ENCODE data around the gene PRSS57. TPM values are rescaled to one million over a fixed set of nuclear protein-coding genes. Genes with fewer than 3 reads are reported as not detected.

The PRSS57 gene
- total and polyA plus RNA-seq, 2 of the 13 experiments (the other 11 are each of a cell fraction or from before 2014, with no cell fraction given) = 0.12 TPM; not detected in 1

- TF ChIP-seq UBTF (CRISPR knock-in tag; IDR thresholded peaks at IDR 0.05) = peak; percentile 42; the same call in 1 of the 2 replicates
- no peak for TF ChIP-seq HIC2 (CRISPR knock-in tag; IDR thresholded peaks at IDR 0.05; ENCODE audit: low read depth)
- 0 out of 2 replicates have a peak, but pooled peaks have one; percentile 67 for TF ChIP-seq ZNF749 (CRISPR knock-in tag; IDR thresholded peaks at IDR 0.05; ENCODE audit: borderline replicate concordance)
- TF ChIP-seq MLXIP (CRISPR knock-in tag; IDR thresholded peaks at IDR 0.05; ENCODE audit: borderline replicate concordance) = no peak
- TF ChIP-seq NR2C2 (CRISPR knock-in tag; IDR thresholded peaks at IDR 0.05; ENCODE audit: borderline replicate concordance) = peak; percentile 62; the same call in 1 of the 2 replicates
- TF ChIP-seq DR1 (CRISPR knock-in tag; IDR thresholded peaks at IDR 0.05) = no peak
- no peak for TF ChIP-seq ZBTB8A (CRISPR knock-in tag; IDR thresholded peaks at IDR 0.05; ENCODE audit: borderline replicate concordance, low read depth)
- TF ChIP-seq ZBTB7A (CRISPR knock-in tag; IDR thresholded peaks at IDR 0.05) = 0 out of 2 replicates have a peak, but pooled peaks have one; percentile 29
- peak; percentile 41; the same call in 1 of the 2 replicates for TF ChIP-seq KDM5A (IDR thresholded peaks at IDR 0.05; ENCODE audit: borderline replicate concordance, low read length)
- no peak for TF ChIP-seq MBD4 (IDR thresholded peaks at IDR 0.05; ENCODE audit: borderline replicate concordance, low read length)
- peak; percentile 56; the same call in 1 of the 2 replicates for TF ChIP-seq POLR2AphosphoS5 (IDR thresholded peaks at IDR 0.05; ENCODE audit: low read depth, low read length)
- TF ChIP-seq SOX6 (IDR thresholded peaks at IDR 0.05) = no peak
- TF ChIP-seq SOX6 (CRISPR knock-in tag; IDR thresholded peaks at IDR 0.05) = peak; percentile 9; the same call in 1 of the 2 replicates
- TF ChIP-seq SP4 (CRISPR knock-in tag; IDR thresholded peaks at IDR 0.05) = peak; percentile 81
- peak; percentile 31; the same call in 1 of the 2 replicates for TF ChIP-seq ELF3 (CRISPR knock-in tag; IDR thresholded peaks at IDR 0.05)
- peak; percentile 65; the same call in 1 of the 2 replicates for TF ChIP-seq ZNF574 (CRISPR knock-in tag; IDR thresholded peaks at IDR 0.05)
- 0 out of 2 replicates have a peak, but pooled peaks have one; percentile 57 for TF ChIP-seq ZNF546 (CRISPR knock-in tag; conservative IDR thresholded peaks at IDR 0.05)
- TF ChIP-seq GATAD2A (CRISPR knock-in tag; IDR thresholded peaks at IDR 0.05) = no peak
- no peak for TF ChIP-seq NFKB2 (CRISPR knock-in tag; IDR thresholded peaks at IDR 0.05; ENCODE audit: borderline replicate concordance)
- peak; percentile 57; the same call in 1 of the 2 replicates for TF ChIP-seq RAD51 (IDR thresholded peaks at IDR 0.05; ENCODE audit: borderline replicate concordance)
Measured at GRCh38 chr19:680287-681028, 14.8 kb downstream of the PRSS57 start (continued).

Measured in HepG2 (cell line).